ENCODE measurements around the gene DOCK10. TPM values are rescaled to one million over a fixed set of nuclear protein-coding genes. Genes with fewer than 3 reads are reported as not detected.

Gene DOCK10
- total RNA-seq, 1 experiment from 2014 or later: 2.9 TPM

- Mint-ChIP-seq H3K27me3 (ENCODE audit: low read depth) (no peaks in the 10 kb centered on the region), H3K27ac (no peak overlapping the region), H3K4me1 (no peaks in the 10 kb centered on the region), H3K9me3 (no peaks in the 10 kb centered on the region), H3K4me3 (no peak overlapping the region), H3K36me3 (no peaks in the 10 kb centered on the region)
- no peak for DNase-seq (ENCODE audit: low spot score)
- TF ChIP-seq, protein P1, sequence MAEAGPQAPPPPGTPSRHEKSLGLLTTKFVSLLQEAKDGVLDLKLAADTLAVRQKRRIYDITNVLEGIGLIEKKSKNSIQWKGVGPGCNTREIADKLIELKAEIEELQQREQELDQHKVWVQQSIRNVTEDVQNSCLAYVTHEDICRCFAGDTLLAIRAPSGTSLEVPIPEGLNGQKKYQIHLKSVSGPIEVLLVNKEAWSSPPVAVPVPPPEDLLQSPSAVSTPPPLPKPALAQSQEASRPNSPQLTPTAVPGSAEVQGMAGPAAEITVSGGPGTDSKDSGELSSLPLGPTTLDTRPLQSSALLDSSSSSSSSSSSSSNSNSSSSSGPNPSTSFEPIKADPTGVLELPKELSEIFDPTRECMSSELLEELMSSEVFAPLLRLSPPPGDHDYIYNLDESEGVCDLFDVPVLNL (CRISPR knock-in tag; IDR thresholded peaks at IDR 0.05; ENCODE audit: borderline replicate concordance, low read depth): no peak
- TF ChIP-seq, protein P2, sequence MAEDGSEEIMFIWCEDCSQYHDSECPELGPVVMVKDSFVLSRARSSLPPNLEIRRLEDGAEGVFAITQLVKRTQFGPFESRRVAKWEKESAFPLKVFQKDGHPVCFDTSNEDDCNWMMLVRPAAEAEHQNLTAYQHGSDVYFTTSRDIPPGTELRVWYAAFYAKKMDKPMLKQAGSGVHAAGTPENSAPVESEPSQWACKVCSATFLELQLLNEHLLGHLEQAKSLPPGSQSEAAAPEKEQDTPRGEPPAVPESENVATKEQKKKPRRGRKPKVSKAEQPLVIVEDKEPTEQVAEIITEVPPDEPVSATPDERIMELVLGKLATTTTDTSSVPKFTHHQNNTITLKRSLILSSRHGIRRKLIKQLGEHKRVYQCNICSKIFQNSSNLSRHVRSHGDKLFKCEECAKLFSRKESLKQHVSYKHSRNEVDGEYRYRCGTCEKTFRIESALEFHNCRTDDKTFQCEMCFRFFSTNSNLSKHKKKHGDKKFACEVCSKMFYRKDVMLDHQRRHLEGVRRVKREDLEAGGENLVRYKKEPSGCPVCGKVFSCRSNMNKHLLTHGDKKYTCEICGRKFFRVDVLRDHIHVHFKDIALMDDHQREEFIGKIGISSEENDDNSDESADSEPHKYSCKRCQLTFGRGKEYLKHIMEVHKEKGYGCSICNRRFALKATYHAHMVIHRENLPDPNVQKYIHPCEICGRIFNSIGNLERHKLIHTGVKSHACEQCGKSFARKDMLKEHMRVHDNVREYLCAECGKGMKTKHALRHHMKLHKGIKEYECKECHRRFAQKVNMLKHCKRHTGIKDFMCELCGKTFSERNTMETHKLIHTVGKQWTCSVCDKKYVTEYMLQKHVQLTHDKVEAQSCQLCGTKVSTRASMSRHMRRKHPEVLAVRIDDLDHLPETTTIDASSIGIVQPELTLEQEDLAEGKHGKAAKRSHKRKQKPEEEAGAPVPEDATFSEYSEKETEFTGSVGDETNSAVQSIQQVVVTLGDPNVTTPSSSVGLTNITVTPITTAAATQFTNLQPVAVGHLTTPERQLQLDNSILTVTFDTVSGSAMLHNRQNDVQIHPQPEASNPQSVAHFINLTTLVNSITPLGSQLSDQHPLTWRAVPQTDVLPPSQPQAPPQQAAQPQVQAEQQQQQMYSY (CRISPR knock-in tag; IDR thresholded peaks at IDR 0.05): no peak
- TF ChIP-seq MYBL2 (CRISPR knock-in tag; IDR thresholded peaks at IDR 0.05) (no peak), NFE2L1 (CRISPR knock-in tag; IDR thresholded peaks at IDR 0.05) (no peak), ZMAT4 (CRISPR knock-in tag; IDR thresholded peaks at IDR 0.05) (no peak), NR3C1 (CRISPR knock-in tag; conservative IDR thresholded peaks at IDR 0.05; ENCODE audit: low read depth) (no peak), CREM (CRISPR knock-in tag; IDR thresholded peaks at IDR 0.05) (no peak), CTCF (IDR thresholded peaks at IDR 0.05) (no peak), PRRX2 (CRISPR knock-in tag; IDR thresholded peaks at IDR 0.05) (no peak), JAZF1 (CRISPR knock-in tag; IDR thresholded peaks at IDR 0.05) (no peak), ETV6 (CRISPR knock-in tag; IDR thresholded peaks at IDR 0.05) (no peak)
- TF ChIP-seq, protein P3, sequence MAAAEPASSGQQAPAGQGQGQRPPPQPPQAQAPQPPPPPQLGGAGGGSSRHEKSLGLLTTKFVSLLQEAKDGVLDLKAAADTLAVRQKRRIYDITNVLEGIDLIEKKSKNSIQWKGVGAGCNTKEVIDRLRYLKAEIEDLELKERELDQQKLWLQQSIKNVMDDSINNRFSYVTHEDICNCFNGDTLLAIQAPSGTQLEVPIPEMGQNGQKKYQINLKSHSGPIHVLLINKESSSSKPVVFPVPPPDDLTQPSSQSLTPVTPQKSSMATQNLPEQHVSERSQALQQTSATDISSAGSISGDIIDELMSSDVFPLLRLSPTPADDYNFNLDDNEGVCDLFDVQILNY (CRISPR knock-in tag; IDR thresholded peaks at IDR 0.05): no peak
- ATAC-seq: peak; percentile 89
- CTCF ChIA-PET: interaction anchor here (0.9 to 1.3 kb wide), 3 partner anchors 25 to 155 kb away, joined by 3 to 5 read pairs (median 4); no protein-coding TSS in a partner anchor
- POLR2A ChIA-PET: interaction anchor here (1.3 kb wide), 1 partner anchor 29 kb away, joined by 3 read pairs; no protein-coding TSS in a partner anchor
Observed at GRCh38 chr2:224849264-224849663, 193.0 kb downstream of the DOCK10 start.

- no peaks in the 10 kb centered on the region for H3K27me3 Mint-ChIP-seq (ENCODE audit: low read depth)
- H3K4me3 Mint-ChIP-seq: no peak overlapping the region
- H3K4me1 Mint-ChIP-seq: no peaks in the 10 kb centered on the region
- no peaks in the 10 kb centered on the region for H3K36me3 Mint-ChIP-seq
- H3K9me3 Mint-ChIP-seq: no peaks in the 10 kb centered on the region
- POLR2A ChIA-PET: interaction anchor here (1.3 kb wide), 2 partner anchors 16 to 28 kb away, joined by 3 read pairs; no protein-coding TSS in a partner anchor
- no peak for ATAC-seq
- no peak overlapping the region for H3K27ac Mint-ChIP-seq
- no peak for DNase-seq (ENCODE audit: low spot score)
- CTCF ChIA-PET: interaction anchor here (0.9 to 1.0 kb wide), 2 partner anchors 63 to 99 kb away, joined by 3 to 4 read pairs; no protein-coding TSS in a partner anchor
- TF ChIP-seq, protein P4, sequence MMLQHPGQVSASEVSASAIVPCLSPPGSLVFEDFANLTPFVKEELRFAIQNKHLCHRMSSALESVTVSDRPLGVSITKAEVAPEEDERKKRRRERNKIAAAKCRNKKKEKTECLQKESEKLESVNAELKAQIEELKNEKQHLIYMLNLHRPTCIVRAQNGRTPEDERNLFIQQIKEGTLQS (CRISPR knock-in tag; conservative IDR thresholded peaks at IDR 0.05): no peak
- TF ChIP-seq ZNF263 (CRISPR knock-in tag; IDR thresholded peaks at IDR 0.05; ENCODE audit: low read depth) (no peak), OVOL2 (CRISPR knock-in tag; IDR thresholded peaks at IDR 0.05; ENCODE audit: borderline replicate concordance) (no peak), SOX15 (CRISPR knock-in tag; IDR thresholded peaks at IDR 0.05) (no peak), FOXK1 (CRISPR knock-in tag; IDR thresholded peaks at IDR 0.05) (no peak), NFATC4 (CRISPR knock-in tag; IDR thresholded peaks at IDR 0.05) (no peak), NFE2L1 (CRISPR knock-in tag; IDR thresholded peaks at IDR 0.05) (no peak), CBFB (CRISPR knock-in tag; IDR thresholded peaks at IDR 0.05; ENCODE audit: low read depth) (no peak), ZNF671 (CRISPR knock-in tag; IDR thresholded peaks at IDR 0.05) (no peak), MYBL2 (CRISPR knock-in tag; IDR thresholded peaks at IDR 0.05) (no peak)
- TF ChIP-seq, protein P5, sequence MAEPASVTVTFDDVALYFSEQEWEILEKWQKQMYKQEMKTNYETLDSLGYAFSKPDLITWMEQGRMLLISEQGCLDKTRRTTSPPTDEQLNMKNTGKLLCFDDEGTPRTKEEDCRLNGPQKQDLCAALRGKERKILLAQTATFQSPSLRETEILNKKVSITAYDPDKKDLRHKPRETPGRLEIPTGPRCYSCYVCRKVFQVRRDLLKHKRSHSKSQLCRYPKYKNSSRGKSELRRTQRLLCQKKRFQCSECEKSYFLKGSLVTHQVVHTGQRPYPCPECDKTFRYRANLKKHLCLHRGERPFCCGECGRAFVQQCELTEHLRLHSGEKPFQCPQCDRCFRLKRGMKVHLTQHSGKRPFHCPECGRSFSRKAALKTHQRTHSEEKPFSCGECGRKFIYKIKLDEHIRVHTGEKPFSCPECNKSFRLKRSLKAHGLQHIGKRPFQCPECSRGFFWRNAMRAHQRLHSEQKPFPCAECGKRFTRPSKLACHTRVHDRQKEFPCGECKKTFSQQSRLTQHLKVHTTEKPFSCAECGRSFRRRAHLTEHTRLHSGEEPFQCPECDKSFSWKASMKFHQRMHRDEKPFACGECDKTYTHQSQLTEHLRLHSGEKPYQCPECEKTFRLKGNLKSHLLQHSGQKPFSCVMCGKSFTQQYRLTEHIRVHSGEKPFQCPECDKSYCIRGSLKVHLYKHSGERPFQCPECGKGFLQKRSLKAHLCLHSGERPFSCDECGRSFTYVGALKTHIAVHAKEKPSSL (CRISPR knock-in tag; conservative IDR thresholded peaks at IDR 0.05): no peak
Observed at GRCh38 chr2:224847961-224848850, 194.1 kb downstream of the DOCK10 start.
